SJCRH30 (cell line): Measurements from ENCODE around the gene PBRM1. TPM values are rescaled to one million over a fixed set of nuclear protein-coding genes. Genes with fewer than 3 reads are reported as not detected.

Source experiments
- DNase-seq, 2 experiments: peaks; one replicate each; pipeline ENCODE4 v3.0.0-alpha.2; 2015 to 2020
- H3K27ac ChIP-seq: fragments of 250-450 bp; sonication (Bioruptor Pico); 2 replicates; pipeline ENCODE4 v1.5.1; 2020; ENCODE audit warnings: mild to moderate bottlenecking, moderate library complexity
- H3K27me3 ChIP-seq: fragments of 250-450 bp; sonication (Bioruptor Pico); 2 replicates; pipeline ENCODE4 v1.5.1; 2020; ENCODE audit warnings: mild to moderate bottlenecking, moderate library complexity
- H3K36me3 ChIP-seq: fragments of 250-450 bp; sonication (Bioruptor Pico); 2 replicates; pipeline ENCODE4 v1.5.1; 2020; ENCODE audit warnings: mild to moderate bottlenecking, moderate library complexity
- H3K4me1 ChIP-seq: fragments of 250-450 bp; sonication (Bioruptor Pico); 2 replicates; pipeline ENCODE4 v1.5.1; 2020; ENCODE audit warnings: mild to moderate bottlenecking, moderate library complexity
- H3K4me3 ChIP-seq: fragments of 250-450 bp; sonication (Bioruptor Pico); 2 replicates; pipeline ENCODE4 v1.5.1; 2020; ENCODE audit warnings: mild to moderate bottlenecking, moderate library complexity
- H3K9me3 ChIP-seq: fragments of 250-450 bp; sonication (Bioruptor Pico); replicated peaks from 2 replicates; pipeline ENCODE4 v1.5.1; 2020; ENCODE audit warnings: mild to moderate bottlenecking, moderate library complexity
- total RNA-seq: library from RNA; depleted of rRNA; stranded (reverse); fragments of >200 nt; shearing (Covaris generic); gene quantifications from 2 replicates; pipeline ENCODE4 v1.2.3, GENCODE V29; 2014

The PBRM1 gene
- total RNA-seq, 1 experiment from 2014 or later, result 64.2 TPM

DNA sequence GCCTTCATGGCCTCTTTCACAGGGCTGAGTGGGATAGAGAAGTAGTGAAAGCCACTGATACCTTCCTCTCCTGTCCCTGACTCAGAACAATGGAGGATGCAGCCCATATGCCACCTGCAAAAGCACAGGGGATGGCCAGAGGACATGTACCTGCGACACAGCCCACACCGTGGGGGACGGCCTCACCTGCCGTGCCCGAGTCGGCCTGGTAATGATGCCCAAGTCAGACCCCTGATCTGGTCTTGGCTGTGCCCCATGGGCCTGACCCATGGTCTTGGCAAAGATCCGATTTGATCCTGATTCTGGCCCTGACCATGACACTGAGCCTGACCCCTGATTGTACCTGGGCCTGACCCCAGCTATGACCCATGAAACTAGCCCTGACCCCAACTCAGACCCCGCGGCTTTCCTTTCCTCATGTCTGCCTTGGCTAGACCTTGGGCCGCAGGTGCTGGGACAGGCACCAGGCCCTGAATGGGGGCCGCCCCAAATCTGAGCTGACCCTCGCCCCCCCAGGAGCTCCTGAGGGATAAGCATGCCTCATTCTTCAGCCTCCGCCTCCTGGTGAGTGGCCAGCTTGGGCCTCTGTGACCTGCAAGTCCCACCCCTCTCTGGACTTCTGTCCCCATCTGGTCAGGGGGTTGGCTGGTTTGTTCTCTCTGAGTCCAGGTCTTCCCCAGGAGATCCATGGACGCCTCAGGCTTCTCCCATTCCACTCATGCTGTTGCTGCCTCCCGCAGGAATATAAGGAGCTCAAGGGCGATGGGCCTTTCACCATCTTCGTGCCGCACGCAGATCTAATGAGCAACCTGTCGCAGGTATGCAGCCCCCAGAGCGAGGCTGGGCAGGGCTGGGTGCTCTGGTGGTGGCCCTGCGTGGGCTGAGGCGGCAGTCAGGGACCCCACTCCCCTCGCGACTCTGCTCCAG, 167.7 kb downstream of the PBRM1 start:
- Histone ChIP-seq H3K27ac (no peak overlapping the region), H3K4me3 (no peak overlapping the region), H3K9me3 (no peaks in the 10 kb centered on the region), H3K27me3 (peaks cover 16% of the 10 kb centered on the region; the same call in 1 of the 2 replicates), H3K4me1 (no peaks in the 10 kb centered on the region), H3K36me3 (no peaks in the 10 kb centered on the region)
- no peak for DNase-seq

DNA sequence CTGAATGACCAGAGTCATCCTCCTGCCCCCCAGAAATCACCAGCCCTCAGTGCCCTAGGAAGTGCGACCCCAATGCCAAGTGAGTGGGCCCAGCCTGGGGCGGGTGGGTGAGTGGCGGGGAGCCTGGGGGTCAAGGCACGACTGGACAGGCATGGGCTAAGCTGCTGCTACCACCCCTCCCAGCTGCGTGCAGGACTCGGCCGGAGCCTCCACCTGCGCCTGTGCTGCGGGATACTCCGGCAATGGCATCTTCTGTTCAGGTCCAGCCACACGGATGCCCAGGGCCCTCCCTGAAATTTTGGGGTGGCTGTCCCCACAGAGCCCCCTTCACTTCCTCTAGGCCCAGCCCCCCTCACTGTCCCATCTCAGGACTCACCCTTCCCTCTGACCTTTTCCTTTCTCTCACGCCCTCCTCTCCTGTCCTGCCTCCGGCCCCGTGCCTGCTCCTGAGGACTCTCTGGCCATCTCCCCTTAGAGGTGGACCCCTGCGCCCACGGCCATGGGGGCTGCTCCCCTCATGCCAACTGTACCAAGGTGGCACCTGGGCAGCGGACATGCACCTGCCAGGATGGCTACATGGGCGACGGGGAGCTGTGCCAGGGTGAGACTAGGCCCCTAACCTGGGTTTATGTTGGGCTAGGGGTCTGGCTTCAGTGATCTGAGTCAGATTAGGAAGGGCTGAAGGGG, 169.1 kb downstream of the PBRM1 start:
- Histone ChIP-seq H3K27me3 (peaks cover 26% of the 10 kb centered on the region; the same call in 1 of the 2 replicates), H3K4me3 (no peak overlapping the region), H3K36me3 (no peaks in the 10 kb centered on the region), H3K9me3 (no peaks in the 10 kb centered on the region), H3K4me1 (no peaks in the 10 kb centered on the region), H3K27ac (no peak overlapping the region)
- DNase-seq, result no peak

DNA sequence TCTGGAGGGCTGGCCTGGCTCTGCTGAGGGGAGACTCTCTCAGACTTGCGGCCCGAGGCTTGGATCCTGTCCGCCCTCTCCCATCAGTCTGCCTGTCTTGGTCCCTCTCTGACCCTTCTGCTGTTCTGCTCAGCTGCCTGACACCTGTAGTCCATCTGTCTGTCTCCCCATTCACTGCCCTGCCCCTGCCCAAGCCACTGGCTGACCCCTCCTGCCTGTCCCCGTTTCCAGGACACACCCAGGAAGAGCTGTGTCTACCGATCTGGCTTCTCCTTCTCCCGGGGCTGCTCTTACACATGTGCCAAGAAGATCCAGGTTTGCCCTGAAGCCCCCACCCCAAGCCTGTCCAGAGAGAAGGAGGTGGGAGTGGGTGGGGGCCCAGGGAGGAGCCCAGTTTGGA, 170.5 kb downstream of the PBRM1 start:
- H3K9me3 ChIP-seq, result no peaks in the 10 kb centered on the region
- peaks cover 32% of the 10 kb centered on the region; the same call in 1 of the 2 replicates for H3K27me3 ChIP-seq
- DNase-seq, result no peak
- H3K36me3 ChIP-seq, result no peaks in the 10 kb centered on the region
- no peaks in the 10 kb centered on the region for H3K4me1 ChIP-seq
- no peak overlapping the region for H3K4me3 ChIP-seq
- H3K27ac ChIP-seq, result no peak overlapping the region

DNA sequence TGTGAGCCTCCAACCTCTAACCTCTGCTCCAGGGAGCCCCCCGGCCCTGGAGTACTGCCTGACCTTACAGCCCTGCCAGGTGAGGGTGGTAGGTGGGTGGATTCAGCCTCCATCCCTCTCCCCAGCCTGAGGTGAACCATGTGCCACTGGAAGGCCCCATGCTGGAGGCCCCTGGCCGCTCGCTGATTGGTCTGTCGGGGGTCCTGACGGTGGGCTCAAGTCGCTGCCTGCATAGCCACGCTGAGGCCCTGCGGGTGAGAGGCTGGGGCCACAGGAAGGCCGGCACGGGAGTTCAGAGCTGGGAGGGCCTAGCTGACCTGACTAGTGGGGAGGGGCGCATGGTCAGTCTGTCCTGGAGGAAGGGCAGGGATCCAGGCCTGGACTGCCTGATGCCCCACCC, 171.1 kb downstream of the PBRM1 start:
- Histone ChIP-seq H3K27me3 (peaks cover 34% of the 10 kb centered on the region; the same call in 1 of the 2 replicates), H3K4me1 (no peaks in the 10 kb centered on the region), H3K9me3 (no peaks in the 10 kb centered on the region), H3K36me3 (no peaks in the 10 kb centered on the region), H3K4me3 (no peak overlapping the region), H3K27ac (no peak overlapping the region)
- DNase-seq, result no peak

DNA sequence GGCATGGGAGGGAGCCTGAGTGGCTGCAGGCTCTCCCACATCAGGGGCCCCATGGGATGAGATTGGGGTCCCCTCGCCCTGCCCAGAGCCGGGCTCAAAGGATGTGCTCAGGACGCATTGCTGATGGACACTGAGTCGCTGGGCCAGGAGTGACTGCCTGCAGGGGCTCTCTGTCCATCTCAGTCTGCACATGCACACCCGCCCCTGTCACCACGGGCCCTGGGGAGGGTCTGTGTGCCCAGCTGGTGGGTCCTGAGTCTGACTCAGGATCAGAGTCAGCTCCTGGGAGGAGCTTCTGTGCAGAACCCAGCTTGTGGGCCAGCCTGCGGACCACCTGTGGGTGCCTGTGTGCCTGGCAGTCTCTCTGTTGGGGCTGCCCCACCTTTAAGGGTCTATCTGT, 172.4 kb downstream of the PBRM1 start:
- no peaks in the 10 kb centered on the region for H3K4me1 ChIP-seq
- no peak for DNase-seq
- no peak overlapping the region for H3K4me3 ChIP-seq
- H3K36me3 ChIP-seq, result no peaks in the 10 kb centered on the region
- no peaks in the 10 kb centered on the region for H3K9me3 ChIP-seq
- H3K27ac ChIP-seq, result no peak overlapping the region
- peaks cover 35% of the 10 kb centered on the region; the same call in 1 of the 2 replicates for H3K27me3 ChIP-seq

DNA sequence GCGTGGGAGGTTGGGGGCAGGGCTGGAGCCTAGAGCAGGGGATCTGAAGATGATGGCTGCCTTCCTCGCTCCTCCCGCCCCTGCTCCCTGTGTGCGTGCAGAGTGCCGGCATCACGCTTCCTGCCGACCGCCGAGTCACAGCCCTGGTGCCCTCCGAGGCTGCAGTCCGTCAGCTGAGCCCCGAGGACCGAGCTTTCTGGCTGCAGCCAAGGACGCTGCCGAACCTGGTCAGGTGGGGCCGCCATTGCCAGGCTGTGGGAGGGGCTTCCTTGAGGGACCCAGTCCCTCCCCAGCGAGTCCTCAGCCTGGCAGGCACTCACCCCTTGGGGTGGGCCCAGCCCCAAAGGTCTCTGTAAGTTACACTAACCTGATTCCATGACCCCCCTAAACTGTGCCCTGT, 173.0 kb downstream of the PBRM1 start:
- Histone ChIP-seq H3K36me3 (no peaks in the 10 kb centered on the region), H3K27ac (no peak overlapping the region), H3K9me3 (no peaks in the 10 kb centered on the region), H3K4me1 (no peaks in the 10 kb centered on the region; the same call in 1 of the 2 replicates), H3K4me3 (no peak overlapping the region), H3K27me3 (peaks cover 35% of the 10 kb centered on the region; the same call in 1 of the 2 replicates)
- no peak for DNase-seq

DNA sequence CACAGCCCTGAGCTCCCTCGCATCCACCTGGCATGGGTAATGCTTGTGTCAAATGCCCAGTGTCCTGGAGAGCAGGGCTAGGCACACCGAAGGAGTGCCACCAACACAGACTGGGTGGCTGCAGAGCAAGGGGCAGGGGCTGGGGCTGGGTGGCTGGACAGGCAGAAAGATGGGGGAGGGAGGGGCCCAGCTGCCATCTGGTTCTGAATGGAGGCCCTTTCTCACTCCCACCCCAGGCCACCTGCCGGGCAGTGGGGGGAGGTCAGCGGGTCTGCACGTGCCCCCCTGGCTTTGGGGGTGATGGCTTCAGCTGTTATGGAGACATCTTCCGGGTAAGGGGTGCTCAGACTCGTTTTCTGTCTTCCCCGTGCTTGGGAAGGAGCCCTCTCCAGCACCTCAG, 173.6 kb downstream of the PBRM1 start:
- H3K4me1 ChIP-seq, result peaks cover 2% of the 10 kb centered on the region
- no peaks in the 10 kb centered on the region for H3K36me3 ChIP-seq
- H3K27me3 ChIP-seq, result peaks cover 35% of the 10 kb centered on the region; the same call in 1 of the 2 replicates
- no peaks in the 10 kb centered on the region for H3K9me3 ChIP-seq
- no peak overlapping the region for H3K27ac ChIP-seq
- H3K4me3 ChIP-seq, result no peak overlapping the region
- no peak for DNase-seq

DNA sequence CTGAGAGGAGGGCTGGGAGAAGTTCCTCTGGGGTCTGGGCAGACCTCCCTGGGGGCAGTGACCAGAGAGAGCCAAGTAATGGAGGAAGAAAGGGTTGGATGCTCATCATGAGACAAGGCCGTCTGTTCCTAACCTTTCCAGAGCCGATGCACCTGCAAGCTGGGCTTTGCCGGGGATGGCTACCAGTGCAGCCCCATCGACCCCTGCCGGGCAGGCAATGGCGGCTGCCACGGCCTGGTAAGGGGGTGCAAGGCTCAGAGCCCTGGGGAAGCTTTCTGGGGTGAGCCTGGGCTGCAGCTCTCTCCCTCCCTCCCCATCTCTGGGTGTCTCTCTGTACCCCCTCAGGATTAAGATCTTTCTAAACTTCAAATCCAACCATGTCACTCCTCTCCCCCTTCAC, 174.2 kb downstream of the PBRM1 start:
- no peaks in the 10 kb centered on the region for H3K36me3 ChIP-seq
- H3K4me3 ChIP-seq, result no peak overlapping the region
- H3K27ac ChIP-seq, result no peak overlapping the region
- H3K27me3 ChIP-seq, result peaks cover 35% of the 10 kb centered on the region; the same call in 1 of the 2 replicates
- DNase-seq, result no peak
- H3K4me1 ChIP-seq, result peaks cover 8% of the 10 kb centered on the region
- H3K9me3 ChIP-seq, result no peaks in the 10 kb centered on the region

DNA sequence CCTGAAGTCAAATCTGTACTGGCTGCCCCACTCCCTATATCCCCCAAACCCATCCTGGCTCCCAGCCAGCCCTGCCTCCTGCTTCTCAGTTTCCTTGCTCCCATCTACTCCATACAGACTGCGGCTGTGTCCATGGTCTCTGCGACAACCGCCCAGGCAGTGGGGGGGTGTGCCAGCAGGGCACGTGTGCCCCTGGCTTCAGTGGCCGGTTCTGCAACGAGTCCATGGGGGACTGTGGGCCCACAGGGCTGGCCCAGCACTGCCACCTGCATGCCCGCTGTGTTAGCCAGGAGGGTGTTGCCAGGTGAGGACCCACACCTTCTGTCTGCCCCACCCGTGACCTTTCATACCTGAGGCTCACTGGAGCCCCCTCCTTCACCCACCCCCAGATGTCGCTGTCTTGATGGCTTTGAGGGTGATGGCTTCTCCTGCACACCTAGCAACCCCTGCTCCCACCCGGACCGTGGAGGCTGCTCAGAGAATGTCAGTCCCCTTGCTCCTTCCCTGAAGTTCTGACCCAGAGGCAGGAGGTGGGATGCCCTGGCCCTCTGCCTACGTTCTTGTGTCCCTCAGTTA, 175.9 kb downstream of the PBRM1 start:
- peaks cover 33% of the 10 kb centered on the region; the same call in 1 of the 2 replicates for H3K27me3 ChIP-seq
- no peak for DNase-seq
- H3K4me1 ChIP-seq, result peaks cover 12% of the 10 kb centered on the region
- no peaks in the 10 kb centered on the region for H3K36me3 ChIP-seq
- no peak overlapping the region for H3K27ac ChIP-seq
- no peak overlapping the region for H3K4me3 ChIP-seq
- H3K9me3 ChIP-seq, result no peaks in the 10 kb centered on the region

DNA sequence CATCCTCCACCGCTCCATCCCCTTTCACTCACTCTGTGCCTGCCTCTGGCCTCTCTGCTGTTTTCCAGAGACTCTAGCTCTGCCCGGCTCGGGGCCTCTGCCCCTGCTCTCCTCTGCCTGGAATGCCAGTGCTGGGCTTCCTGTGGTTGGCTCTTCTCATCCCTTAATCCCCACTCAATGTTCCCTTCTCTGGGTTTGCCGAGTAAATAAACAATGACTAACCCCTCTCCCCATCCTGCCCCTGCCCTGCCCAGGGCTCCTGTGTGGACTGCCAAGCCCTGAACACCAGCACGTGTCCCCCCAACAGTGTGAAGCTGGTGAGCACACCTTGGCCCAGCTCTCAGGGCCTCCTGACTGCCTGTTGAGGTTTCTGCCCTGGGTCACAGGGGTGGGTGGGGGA, 178.4 kb downstream of the PBRM1 start:
- Histone ChIP-seq H3K27ac (no peak overlapping the region), H3K9me3 (no peaks in the 10 kb centered on the region), H3K27me3 (peaks cover 17% of the 10 kb centered on the region)

DNA sequence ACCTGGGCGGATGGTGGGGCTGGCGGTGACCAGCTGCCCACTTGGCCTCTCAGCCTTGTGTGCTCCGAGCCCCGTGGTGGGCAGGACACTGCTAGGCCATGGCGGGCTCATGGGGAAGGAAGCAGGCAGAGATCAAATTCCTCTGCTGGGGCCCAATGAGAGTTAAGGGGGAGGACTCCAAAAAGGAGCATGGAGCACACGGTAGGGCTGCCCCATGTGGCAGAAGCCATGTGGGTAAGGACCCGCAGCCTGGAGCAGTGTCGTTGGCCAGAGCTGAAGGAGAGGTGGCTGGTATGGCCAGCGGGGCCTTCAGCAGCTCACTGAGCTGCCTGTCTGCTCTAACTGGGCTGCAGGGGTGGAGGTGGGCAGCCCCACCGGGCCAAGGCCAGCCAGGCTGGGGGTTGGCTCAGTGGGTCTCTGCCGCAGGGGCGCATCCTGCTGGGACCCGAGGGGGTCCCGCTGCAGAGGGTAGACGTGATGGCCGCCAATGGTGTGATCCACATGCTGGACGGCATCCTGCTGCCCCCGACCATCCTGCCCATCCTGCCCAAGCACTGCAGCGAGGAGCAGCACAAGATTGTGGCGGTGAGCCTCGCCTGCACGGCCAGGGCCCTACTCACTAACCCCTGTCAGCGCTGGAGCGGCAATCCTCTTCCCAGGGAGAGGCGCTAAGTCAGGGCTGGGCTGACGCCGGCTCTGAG, 179.3 kb downstream of the PBRM1 start:
- H3K4me1 ChIP-seq, result peaks cover 12% of the 10 kb centered on the region
- H3K27me3 ChIP-seq, result peaks cover 7% of the 10 kb centered on the region
- H3K36me3 ChIP-seq, result no peaks in the 10 kb centered on the region
- no peaks in the 10 kb centered on the region for H3K9me3 ChIP-seq
- H3K27ac ChIP-seq, result no peak overlapping the region
- H3K4me3 ChIP-seq, result no peak overlapping the region
- peak; percentile 27 to 41 for DNase-seq

More for the DNA sequence above, 178.4 kb downstream of the PBRM1 start:
- H3K36me3 ChIP-seq, result no peaks in the 10 kb centered on the region
- DNase-seq, result peak; percentile 81 to 85
- H3K4me1 ChIP-seq, result peaks cover 12% of the 10 kb centered on the region
- no peak overlapping the region for H3K4me3 ChIP-seq

DNA sequence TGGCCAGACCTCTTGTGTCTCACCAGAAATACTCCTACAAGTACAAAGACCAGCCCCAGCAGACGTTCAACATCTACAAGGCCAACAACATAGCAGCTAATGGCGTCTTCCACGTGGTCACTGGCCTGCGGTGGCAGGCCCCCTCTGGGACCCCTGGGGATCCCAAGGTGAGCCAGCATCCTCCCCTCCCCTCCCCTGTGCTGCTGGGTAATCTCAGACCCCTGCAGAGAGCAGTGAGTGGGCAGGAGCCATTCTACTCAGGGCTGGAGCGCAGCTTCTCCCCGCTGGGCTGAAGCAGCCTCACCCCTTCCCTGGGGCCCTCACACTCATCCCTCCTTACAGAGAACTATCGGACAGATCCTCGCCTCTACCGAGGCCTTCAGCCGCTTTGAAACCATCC, 180.7 kb downstream of the PBRM1 start:
- Histone ChIP-seq H3K36me3 (no peaks in the 10 kb centered on the region), H3K4me1 (peaks cover 12% of the 10 kb centered on the region), H3K4me3 (no peak overlapping the region), H3K9me3 (no peaks in the 10 kb centered on the region), H3K27me3 (peaks cover 3% of the 10 kb centered on the region), H3K27ac (no peak overlapping the region)
- DNase-seq, result no peak

DNA sequence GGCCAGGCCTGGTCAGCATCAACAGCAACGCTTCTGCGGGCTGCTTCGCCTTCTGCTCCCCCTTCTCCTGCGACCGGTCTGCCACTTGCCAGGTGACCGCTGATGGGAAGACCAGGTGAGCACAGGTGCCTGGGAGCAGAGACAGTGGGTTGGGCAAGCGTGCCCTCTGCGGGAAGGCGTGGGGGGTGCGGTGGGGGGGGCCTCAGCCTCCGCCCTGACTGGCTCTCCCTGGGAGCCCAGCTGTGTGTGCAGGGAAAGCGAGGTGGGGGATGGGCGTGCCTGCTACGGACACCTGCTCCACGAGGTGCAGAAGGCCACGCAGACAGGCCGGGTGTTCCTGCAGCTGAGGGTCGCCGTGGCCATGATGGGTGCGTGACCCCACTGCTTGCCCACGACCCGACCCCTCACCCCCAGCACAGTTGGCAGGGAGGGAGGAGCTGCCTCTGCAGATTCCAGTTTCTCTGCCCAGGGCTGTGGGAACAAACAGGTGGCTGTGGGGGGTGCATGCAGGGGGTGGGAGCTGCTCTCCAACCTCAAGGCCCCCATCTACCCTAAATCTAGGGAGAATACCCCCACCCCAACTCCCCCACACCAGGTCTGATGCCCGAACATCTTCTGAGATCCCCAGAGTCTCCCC, 181.8 kb downstream of the PBRM1 start:
- Histone ChIP-seq H3K27me3 (no peaks in the 10 kb centered on the region; the same call in none of the 2 replicates), H3K4me1 (peaks cover 12% of the 10 kb centered on the region)
- DNase-seq, result no peak

DNA sequence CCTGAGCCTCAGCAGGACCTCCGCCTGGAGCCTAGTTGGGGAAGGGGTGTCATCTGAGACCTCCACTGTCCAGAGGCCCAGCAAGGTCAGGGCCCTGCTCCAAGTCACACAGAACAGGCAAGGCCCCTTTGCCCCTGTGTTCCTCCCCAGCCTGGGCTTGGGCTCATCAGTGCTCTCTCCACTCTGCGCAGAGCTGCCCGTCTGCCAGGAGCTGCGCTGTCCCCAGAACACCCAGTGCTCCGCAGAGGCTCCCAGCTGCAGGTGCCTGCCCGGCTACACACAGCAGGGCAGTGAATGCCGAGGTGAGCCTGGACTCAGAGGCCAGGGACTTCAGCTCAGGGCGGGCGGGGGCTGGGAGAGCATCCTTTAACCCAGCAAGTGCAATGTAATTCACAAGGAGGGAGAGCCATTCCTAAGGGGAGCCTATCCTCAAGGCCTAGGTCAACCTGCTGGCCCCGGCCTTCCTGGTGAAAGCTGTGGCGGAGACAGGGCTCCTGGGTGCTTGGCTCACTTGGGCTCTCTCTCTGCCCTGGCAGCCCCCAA, 182.8 kb downstream of the PBRM1 start:
- H3K27me3 ChIP-seq, result no peaks in the 10 kb centered on the region; the same call in none of the 2 replicates
- H3K9me3 ChIP-seq, result no peaks in the 10 kb centered on the region
- no peak overlapping the region for H3K4me3 ChIP-seq
- no peaks in the 10 kb centered on the region for H3K36me3 ChIP-seq
- peaks cover 12% of the 10 kb centered on the region for H3K4me1 ChIP-seq
- H3K27ac ChIP-seq, result no peak overlapping the region
- DNase-seq, result no peak

More for the DNA sequence above, 181.8 kb downstream of the PBRM1 start:
- Histone ChIP-seq H3K4me3 (no peak overlapping the region), H3K36me3 (no peaks in the 10 kb centered on the region), H3K9me3 (no peaks in the 10 kb centered on the region), H3K27ac (no peak overlapping the region)
